Activated CD4-positive, alpha-beta T cell treated with anti-CD3 and anti-CD28 coated beads for 4 hours (primary cell): ENCODE measurements around the gene MTCH1.
"Not testable (repeated sequence)": the region's sequence is repeated elsewhere in the genome, so short reads cannot be mapped to it uniquely, and the experiment has no call there.

Experiments used
- DNase-seq, 2 donors: peaks; one replicate each; pipeline ENCODE4 v3.0.0-alpha.2; 2020

The MTCH1 gene

GRCh38 chr6:36969240-36969691 is 16.7 kb downstream of the MTCH1 start:
- no peak for DNase-seq

DNA sequence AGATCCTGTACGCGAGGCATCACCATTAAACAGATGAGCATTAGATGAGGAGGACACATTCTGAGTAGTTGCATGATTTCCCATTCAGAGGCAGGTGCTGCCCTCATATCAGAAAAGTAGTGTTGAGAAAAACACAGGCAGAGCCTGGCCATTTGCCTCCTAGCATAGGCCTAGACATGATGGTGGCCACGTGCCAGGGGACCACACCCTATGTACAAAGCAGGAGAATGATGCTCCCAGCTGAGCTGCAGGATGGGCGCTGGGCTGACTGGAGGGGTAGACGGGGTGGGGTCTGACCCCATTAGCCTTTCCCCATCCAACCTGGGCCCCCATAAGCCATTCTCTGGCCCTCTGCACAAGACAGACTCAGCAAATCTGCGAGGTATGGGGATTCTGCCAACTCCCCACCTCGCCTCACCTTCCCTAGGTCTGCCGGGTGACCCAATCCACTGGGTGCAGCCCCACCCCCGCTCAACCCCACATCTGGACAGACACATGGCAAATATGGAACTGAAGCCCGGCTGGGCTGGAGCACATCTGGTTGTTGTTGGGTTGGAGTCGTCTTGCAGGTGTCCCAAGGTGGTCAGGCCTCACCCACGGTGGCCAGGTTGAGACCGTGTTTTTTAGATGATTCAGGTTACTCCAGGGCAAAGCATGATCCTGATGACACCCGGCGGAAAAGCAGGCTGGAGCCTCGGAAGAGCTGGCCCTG is 17.6 kb downstream of the MTCH1 start:
- no peak for DNase-seq

DNA sequence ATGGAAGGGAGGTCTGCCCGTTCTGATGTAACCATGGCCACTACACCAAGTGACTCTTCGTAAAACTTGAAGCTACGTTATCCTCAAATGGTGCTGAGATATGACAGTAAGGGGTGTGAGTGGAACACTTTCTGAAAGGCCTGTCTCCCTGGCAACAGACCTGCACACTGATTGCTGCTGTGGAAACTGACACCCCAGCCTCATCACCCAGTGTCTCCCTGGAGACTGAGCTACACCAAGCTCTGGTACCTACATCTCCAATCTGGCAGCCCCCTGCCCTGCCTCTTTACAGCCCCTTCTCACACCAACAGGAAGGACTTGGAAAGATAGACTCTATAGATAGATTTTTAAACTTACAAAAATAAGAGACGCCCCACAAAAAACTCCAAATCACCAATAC is 18.2 kb downstream of the MTCH1 start:
- DNase-seq, result no peak

DNA sequence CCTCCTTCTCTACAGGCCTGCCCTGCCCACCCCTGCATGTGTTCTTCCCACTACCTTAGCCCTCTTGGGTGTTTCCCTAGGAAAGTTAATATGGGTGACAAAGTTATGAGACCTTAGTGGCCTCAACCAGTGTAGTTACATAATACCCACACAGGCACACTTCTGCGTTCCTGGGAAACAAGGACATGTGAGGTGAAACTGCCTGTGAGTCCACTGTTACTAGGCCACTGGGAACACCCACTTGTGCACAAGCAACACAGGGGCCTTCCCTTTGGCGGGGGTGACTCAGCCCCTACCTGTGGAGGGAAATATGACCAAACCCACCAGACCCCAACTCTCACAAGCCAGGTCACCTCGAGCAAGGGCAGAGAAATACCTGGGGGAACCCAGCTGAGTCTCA is 18.7 kb downstream of the MTCH1 start:
- no peak for DNase-seq

GRCh38 chr6:36964908-36965307 is 21.1 kb downstream of the MTCH1 start:
- no peak for DNase-seq

GRCh38 chr6:36964349-36964748 is 21.6 kb downstream of the MTCH1 start:
- no peak for DNase-seq

GRCh38 chr6:36963451-36964290 is 22.3 kb downstream of the MTCH1 start:
- peak in 1 of 2 donors; percentile 16 for DNase-seq

DNA sequence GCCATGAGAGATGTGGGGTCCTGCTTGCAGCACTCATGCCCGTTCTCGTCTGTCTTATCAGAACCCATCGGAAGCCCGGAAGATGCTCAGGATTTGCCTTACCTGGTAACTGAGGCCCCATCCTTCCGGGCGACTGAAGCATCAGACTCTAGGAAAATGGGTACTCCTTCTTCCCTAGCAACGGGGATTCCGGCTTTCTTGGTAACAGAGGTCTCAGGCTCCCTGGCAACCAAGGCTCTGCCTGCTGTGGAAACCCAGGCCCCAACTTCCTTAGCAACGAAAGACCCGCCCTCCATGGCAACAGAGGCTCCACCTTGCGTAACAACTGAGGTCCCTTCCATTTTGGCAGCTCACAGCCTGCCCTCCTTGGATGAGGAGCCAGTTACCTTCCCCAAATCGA is 23.1 kb downstream of the MTCH1 start:
- peak; percentile 69 to 81 for DNase-seq

- DNase-seq, result no peak
Measured at GRCh38 chr6:36961441-36962435, 24.3 kb downstream of the MTCH1 start.

DNA sequence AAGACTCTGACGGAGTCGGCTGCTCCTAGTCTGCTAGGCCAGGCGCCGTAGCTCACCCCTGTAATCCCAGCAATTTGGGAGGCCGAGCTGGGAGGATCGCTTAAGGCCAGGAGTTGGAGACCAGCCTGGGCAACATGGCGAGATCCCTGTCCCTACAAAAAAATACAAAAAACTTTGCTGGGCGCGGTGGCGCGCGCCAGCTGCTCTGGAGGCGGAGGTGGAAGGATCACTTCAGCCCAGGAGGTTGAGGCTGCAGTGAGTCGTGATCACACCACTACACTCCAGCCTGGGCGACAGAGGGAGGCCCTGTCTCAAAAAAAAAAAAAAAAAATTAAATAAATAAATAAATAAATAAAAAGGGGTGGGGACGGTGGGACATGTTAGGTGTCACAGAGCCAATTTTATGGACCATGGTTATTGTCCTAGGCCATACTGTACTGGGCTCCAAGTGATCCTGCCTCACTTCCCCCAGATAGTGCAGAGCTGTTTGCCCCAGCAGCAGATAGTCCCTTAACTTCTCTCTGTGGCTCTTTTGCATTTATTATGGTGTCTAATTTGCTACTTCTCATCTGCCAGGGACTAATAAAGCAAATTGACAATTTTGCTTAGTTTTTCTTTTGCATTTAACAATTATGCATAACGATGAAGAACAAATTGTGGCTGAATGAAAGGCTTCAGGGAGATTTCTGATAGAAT is 26.3 kb downstream of the MTCH1 start:
- DNase-seq, result no peak

GRCh38 chr6:36958775-36959554 is 27.0 kb downstream of the MTCH1 start:
- no peak for DNase-seq

DNA sequence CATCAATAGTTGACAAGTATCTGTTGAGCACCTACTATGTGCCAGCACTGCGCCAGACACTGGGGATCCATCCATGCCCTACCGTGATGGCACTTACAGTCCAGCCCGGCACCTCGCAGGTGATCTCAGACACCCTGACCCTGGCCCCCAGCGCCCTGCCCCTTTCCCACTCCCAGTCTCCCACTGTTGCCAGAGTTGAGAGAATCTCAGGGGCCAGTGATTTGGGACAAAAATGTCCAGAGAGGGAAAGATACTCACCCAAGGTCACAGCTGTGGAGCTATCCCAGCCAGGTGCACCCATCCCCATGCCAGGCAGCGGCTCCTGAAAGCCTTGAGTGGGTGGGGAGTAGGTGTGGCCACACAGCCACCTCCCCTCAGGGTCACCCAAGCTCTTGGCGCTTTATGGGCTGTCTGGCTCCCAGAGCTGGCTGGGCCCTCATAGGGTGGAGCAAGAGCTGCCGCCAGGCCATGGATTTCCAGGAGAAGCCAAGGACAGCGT is 28.2 kb downstream of the MTCH1 start:
- DNase-seq, result no peak

GRCh38 chr6:36956446-36956820 is 29.6 kb downstream of the MTCH1 start:
- no peak for DNase-seq

DNA sequence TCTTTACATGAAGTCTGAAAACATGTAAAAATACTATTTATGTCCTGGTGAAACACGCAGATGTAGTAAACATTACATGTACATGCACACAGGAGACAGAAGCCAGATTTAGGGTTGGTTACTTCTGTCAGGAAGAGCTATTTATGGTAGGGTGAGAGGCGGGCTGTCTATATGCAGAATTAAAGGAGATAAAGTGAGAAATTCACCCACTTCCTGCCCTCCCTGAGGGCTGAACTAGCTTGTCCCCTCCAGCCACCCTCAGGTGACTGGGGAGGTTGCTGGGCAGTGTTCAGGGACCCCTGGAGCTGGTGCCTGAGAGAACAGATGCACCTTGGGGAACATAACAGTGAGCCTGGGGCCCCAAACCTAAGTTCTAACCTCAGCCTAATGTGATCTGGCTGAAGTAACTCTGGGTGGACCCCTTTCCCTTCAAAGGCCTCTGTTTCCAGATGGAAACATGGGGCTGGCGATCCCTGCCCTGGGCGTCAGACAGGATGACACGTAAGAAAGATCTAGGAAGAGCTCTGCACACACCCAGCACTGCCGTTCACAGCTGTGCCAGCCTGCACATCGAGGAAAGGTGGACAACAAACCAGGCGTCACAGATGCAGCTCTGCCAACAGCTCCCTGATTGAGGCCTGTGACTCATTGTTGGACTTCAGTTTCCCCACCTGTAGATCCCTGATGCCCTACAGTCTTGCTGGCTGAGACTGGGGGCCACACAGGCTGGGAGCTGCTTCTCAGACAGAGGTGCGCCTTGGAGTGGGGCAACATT is 30.1 kb downstream of the MTCH1 start:
- DNase-seq, result no peak

- no peak for DNase-seq
Measured at GRCh38 chr6:36955136-36955535, 30.9 kb downstream of the MTCH1 start.

- DNase-seq, result no peak
Measured at GRCh38 chr6:36954262-36954931, 31.6 kb downstream of the MTCH1 start, which contains the start of gene PI16. PI16 (plus strand) TSS chr6:36954738; CDS start chr6:36954761, 23 bp downstream.

- no peak for DNase-seq
Measured at GRCh38 chr6:36953931-36954261, 32.1 kb downstream of the MTCH1 start.

- no peak for DNase-seq
Measured at GRCh38 chr6:36949636-36950035, 36.4 kb downstream of the MTCH1 start.

DNA sequence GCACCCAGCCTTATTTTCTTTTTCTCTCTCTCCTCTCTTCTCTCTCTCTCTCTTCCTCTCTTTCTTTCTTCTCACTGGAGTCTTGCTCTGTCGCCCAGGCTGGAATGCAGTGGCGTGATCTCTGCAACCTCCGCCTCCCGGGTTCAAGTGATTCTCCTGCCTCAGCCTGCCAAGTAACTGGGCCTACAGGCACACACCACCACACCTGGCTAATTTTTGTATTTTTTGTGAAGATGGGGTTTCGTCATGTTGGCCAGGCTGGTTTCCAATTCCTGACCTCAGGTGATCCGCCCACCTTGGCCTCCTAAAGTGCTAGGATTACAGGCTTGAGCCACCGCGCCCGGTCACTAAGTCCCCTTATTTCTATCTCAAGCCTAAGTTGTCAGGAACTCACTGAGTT is 36.9 kb downstream of the MTCH1 start:
- DNase-seq, result not testable (repeated sequence)
